Measurements from ENCODE around the gene PTPN7.

The PTPN7 gene

GRCh38 chr1:202105571-202106339 is 54.6 kb downstream of the PTPN7 start:
- no peak for DNase-seq

DNA sequence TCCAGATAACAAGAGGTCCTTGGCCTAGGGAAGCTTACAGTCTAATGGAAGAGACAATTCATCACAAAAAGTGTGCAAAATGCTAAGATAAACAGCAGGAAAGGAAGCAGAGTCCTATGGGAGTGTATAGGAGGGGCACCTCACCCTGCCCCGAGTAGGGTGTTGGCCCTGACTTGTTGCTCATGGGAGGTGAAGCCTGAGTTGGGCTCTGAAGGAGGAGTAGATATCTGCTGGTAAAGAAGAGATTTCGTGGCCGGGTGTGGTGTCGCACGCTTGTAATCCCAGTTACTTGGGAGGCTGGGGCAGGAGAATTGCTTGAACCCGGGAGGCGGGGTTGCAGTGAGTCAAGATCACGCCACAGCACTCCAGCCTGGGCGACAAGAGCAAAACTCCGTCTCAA is 56.3 kb downstream of the PTPN7 start:
- DNase-seq = no peak

- DNase-seq = no peak
Observed at GRCh38 chr1:202101184-202101583, 59.2 kb downstream of the PTPN7 start.
